Mesenchymal stem cell (in vitro differentiated cells and primary cell): ENCODE data around the gene NTPCR.

Experiments
- DNase-seq: peaks from one replicate; pipeline ENCODE4 v3.0.0-alpha.2; 2013
- H2AFZ ChIP-seq: one replicate; pipeline ENCODE4 v1.6.1; 2013; ENCODE audit warnings: low read depth, mild to moderate bottlenecking, control low read depth, inconsistent platforms, low read length, moderate library complexity
- H2AK5ac ChIP-seq: 2 replicates; pipeline ENCODE4 v1.6.1; 2013; ENCODE audit warnings: low read length, moderate library complexity, mild to moderate bottlenecking, inconsistent platforms; ENCODE audit not compliant: severe bottlenecking
- H2BK120ac ChIP-seq: one replicate; pipeline ENCODE4 v1.6.1; 2013; ENCODE audit warnings: low read depth, mild to moderate bottlenecking, inconsistent platforms, low read length, moderate library complexity
- H2BK12ac ChIP-seq, 2 experiments: one replicate each; pipeline ENCODE4 v1.6.1; 2013; ENCODE audit warnings: inconsistent platforms in 2 of 2, low read length in 2 of 2, mild to moderate bottlenecking in 2 of 2, moderate library complexity in 2 of 2, control low read depth in 1 of 2
- H2BK15ac ChIP-seq: one replicate; pipeline ENCODE4 v1.6.1; 2013; ENCODE audit warnings: mild to moderate bottlenecking, low read depth, inconsistent platforms; ENCODE audit not compliant: poor library complexity, severe bottlenecking
- H2BK5ac ChIP-seq: 2 replicates; pipeline ENCODE4 v1.6.1; 2013; ENCODE audit warnings: low read depth, mild to moderate bottlenecking, low read length, control low read depth, inconsistent platforms; ENCODE audit not compliant: poor library complexity, severe bottlenecking
- H3K14ac ChIP-seq, 2 experiments: one replicate each; pipeline ENCODE4 v1.6.1; 2013; ENCODE audit warnings: inconsistent platforms in 2 of 2, low read length in 2 of 2, control low read depth in 1 of 2, mild to moderate bottlenecking in 1 of 2, moderate library complexity in 1 of 2
- H3K18ac ChIP-seq, 2 experiments: one replicate each; pipeline ENCODE4 v1.6.1; 2013; ENCODE audit warnings: inconsistent platforms in 2 of 2, low read length in 2 of 2, control low read depth in 1 of 2, low read depth in 1 of 2, mild to moderate bottlenecking in 1 of 2
- H3K23ac ChIP-seq, 2 experiments: one replicate each; pipeline ENCODE4 v1.6.1; 2013; ENCODE audit warnings: inconsistent platforms in 2 of 2, low read length in 2 of 2, mild to moderate bottlenecking in 2 of 2, moderate library complexity in 2 of 2, control low read depth in 1 of 2
- H3K27ac ChIP-seq: 2 replicates; pipeline ENCODE4 v1.5.1; 2013; ENCODE audit warnings: mild to moderate bottlenecking, moderate library complexity, low read length, control low read depth, inconsistent platforms; ENCODE audit not compliant: poor library complexity, severe bottlenecking
- H3K27me3 ChIP-seq, 2 experiments: 2 replicates each; pipeline versions ENCODE4 v1.6.1 to v1.7.0; 2013; ENCODE audit warnings: low read length in 2 of 2, mild to moderate bottlenecking in 2 of 2, moderate library complexity in 2 of 2, control low read depth in 1 of 2, inconsistent platforms in 1 of 2; ENCODE audit not compliant: control insufficient read depth in 1 of 2, insufficient read depth in 1 of 2
- H3K36me3 ChIP-seq, 2 experiments: 2 replicates each; pipeline versions ENCODE4 v1.6.1 to v1.7.0; 2013; ENCODE audit warnings: low read length in 2 of 2, control low read depth in 1 of 2, inconsistent platforms in 1 of 2, low read depth in 1 of 2, mild to moderate bottlenecking in 1 of 2; ENCODE audit not compliant: insufficient read depth in 2 of 2, control insufficient read depth in 1 of 2
- H3K4ac ChIP-seq, 2 experiments: one replicate each; pipeline ENCODE4 v1.6.1; 2013; ENCODE audit warnings: inconsistent platforms in 2 of 2, low read length in 2 of 2, mild to moderate bottlenecking in 2 of 2, moderate library complexity in 2 of 2, control low read depth in 1 of 2, low read depth in 1 of 2
- H3K4me1 ChIP-seq: 2 replicates; pipeline ENCODE4 v1.6.1; 2013; ENCODE audit warnings: low read depth, low read length, control low read depth; ENCODE audit not compliant: control insufficient read depth, insufficient read depth
- H3K4me2 ChIP-seq: 2 replicates; pipeline ENCODE4 v1.6.1; 2013; ENCODE audit warnings: low read length, mild to moderate bottlenecking, inconsistent platforms; ENCODE audit not compliant: poor library complexity, severe bottlenecking
- H3K4me3 ChIP-seq, 2 experiments: 2 replicates each; pipeline versions ENCODE4 v1.5.1 to v1.7.0; 2013; ENCODE audit warnings: low read length in 2 of 2, mild to moderate bottlenecking in 2 of 2, control low read depth in 1 of 2, low read depth in 1 of 2; ENCODE audit not compliant: insufficient read depth in 1 of 2
- H3K79me1 ChIP-seq: replicated peaks from 2 replicates; pipeline ENCODE4 v1.6.1; 2013; ENCODE audit warnings: mild to moderate bottlenecking, control low read depth, low read length, inconsistent platforms; ENCODE audit not compliant: poor library complexity, severe bottlenecking
- H3K9ac ChIP-seq: 2 replicates; pipeline ENCODE4 v1.7.0; 2013; ENCODE audit warnings: mild to moderate bottlenecking, low read length, moderate library complexity
- H3K9me3 ChIP-seq: 2 replicates; pipeline ENCODE4 v1.7.0; 2013; ENCODE audit warnings: mild to moderate bottlenecking, low read length; ENCODE audit not compliant: control insufficient read depth
- H4K8ac ChIP-seq: one replicate; pipeline ENCODE4 v1.6.1; 2013; ENCODE audit warnings: inconsistent platforms, mild to moderate bottlenecking, low read length, moderate library complexity
- H4K91ac ChIP-seq: one replicate; pipeline ENCODE4 v1.6.1; 2013; ENCODE audit warnings: mild to moderate bottlenecking, low read length, inconsistent platforms
- WGBS: methylation state at CpG from one replicate; pipeline ENCODE4 v1.1.7; 2013; ENCODE audit warnings: mixed read lengths; 5-methylcytosine and 5-hydroxymethylcytosine counted together

NTPCR gene

DNA sequence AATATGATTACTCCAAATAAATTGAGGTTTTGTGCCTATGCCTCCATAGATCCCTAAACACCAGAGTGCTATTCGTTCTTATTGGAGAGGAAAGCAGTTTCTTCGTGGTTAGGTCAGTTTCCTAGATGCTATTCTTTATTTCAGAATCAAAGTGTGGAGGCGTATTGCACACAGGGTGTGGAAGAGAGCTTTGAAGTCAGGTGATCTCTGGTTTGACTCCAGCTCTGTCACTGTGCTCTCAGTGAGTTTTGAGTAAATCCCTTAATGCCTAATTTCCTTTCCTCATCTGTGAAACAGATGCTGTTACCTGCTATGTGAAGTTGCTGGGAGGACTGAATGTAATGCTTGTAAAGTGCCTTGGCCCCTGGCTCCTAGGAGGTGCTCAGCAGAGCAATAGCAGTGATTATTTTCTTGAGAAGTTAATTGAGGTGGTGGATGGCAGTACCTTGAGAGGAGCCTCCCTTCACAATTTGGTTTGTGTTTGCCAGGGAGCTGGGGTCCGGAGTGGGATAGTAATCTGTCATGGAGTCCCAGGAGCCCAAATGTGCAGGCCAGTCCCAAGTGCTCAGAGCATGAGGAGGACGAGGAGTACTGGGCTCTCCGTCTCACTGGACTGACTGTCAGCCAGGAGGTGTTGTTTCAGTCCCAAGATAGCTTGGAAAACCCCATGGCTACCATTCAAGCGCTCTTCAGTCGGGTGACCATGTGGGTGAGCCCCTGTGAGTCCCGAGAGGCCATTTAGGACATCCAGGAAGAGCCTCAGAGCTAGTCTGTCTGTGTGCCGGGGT lies 14.9 kb downstream of the NTPCR start:
- Histone ChIP-seq H2AFZ (no peak overlapping the region), H3K14ac (no peak overlapping the region), H2BK120ac (no peak overlapping the region), H3K27ac (no peak overlapping the region), H4K91ac (no peak overlapping the region), H3K9ac (no peak overlapping the region), H2AK5ac (no peak overlapping the region), H4K8ac (no peak overlapping the region), H3K4me1 (peaks cover 5% of the 10 kb centered on the region), H3K27me3 (no peaks in the 10 kb centered on the region), H3K4ac (no peak overlapping the region), H3K9me3 (no peaks in the 10 kb centered on the region), H2BK15ac (no peak overlapping the region), H3K79me1 (peaks cover 37% of the 10 kb centered on the region), H3K18ac (no peak overlapping the region), H2BK5ac (no peak overlapping the region), H3K23ac (no peak overlapping the region), H3K36me3 (peaks cover 31 to 44% of the 10 kb centered on the region in 2 experiments), H2BK12ac (no peak overlapping the region), H3K4me3 (no peak overlapping the region), H3K4me2 (no peak overlapping the region)
- DNase-seq = no peak
- WGBS = 96% methylated on average over 10 of the region's 10 CpGs

- H2BK12ac ChIP-seq = no peak overlapping the region
- no peak overlapping the region for H3K9ac ChIP-seq
- H2AFZ ChIP-seq = no peak overlapping the region
- 97% methylated on average over 6 of the region's 6 CpGs for WGBS
- H3K14ac ChIP-seq = no peak overlapping the region
- H3K18ac ChIP-seq = no peak overlapping the region
- no peak overlapping the region for H2AK5ac ChIP-seq
- H2BK15ac ChIP-seq = no peak overlapping the region
- no peak overlapping the region for H3K4me3 ChIP-seq
- DNase-seq = no peak
- H3K36me3 ChIP-seq = peaks cover 36 to 46% of the 10 kb centered on the region in 2 experiments
- no peak overlapping the region for H2BK5ac ChIP-seq
- no peak overlapping the region for H4K91ac ChIP-seq
- no peak overlapping the region for H3K4me2 ChIP-seq
- peaks cover 40% of the 10 kb centered on the region for H3K79me1 ChIP-seq
- peaks cover 3% of the 10 kb centered on the region for H3K9me3 ChIP-seq
- no peaks in the 10 kb centered on the region for H3K27me3 ChIP-seq
- H2BK120ac ChIP-seq = no peak overlapping the region
- peaks cover 5% of the 10 kb centered on the region for H3K4me1 ChIP-seq
- no peak overlapping the region for H3K4ac ChIP-seq
- H4K8ac ChIP-seq = no peak overlapping the region
- no peak overlapping the region for H3K27ac ChIP-seq
- H3K23ac ChIP-seq = no peak overlapping the region
These were observed 15.5 kb downstream of the NTPCR start for GRCh38 chr1:232965912-232966217.

DNA sequence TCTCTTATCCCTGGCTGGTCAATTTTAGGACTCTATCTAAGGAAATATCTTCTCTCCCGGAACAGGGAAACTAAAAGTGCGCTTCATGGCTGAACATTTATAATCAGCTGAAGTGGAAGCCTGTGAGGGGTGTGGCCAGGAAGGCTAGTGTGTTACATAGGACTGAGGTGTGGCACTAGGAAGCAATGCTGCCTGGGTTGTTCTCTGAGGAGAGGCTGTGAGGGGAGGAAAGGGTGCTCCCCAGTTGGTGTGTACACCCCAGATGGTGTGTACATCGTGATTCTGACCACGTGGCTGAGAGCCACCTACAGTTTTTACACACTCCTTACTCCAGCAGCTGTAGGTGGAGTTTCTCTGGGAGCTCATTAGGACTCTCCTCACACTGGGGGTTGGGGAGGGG lies 16.3 kb downstream of the NTPCR start:
- WGBS = 94% methylated on average over 4 of the region's 4 CpGs
- H4K8ac ChIP-seq = peak overlapping the region; percentile 78
- H3K27ac ChIP-seq = no peak overlapping the region
- H2AK5ac ChIP-seq = peak overlapping the region; percentile 83
- H3K27me3 ChIP-seq = no peaks in the 10 kb centered on the region
- no peak overlapping the region for H3K18ac ChIP-seq
- peaks cover 5% of the 10 kb centered on the region for H3K4me1 ChIP-seq
- H2AFZ ChIP-seq = no peak overlapping the region
- H2BK15ac ChIP-seq = no peak overlapping the region
- DNase-seq = no peak
- H2BK12ac ChIP-seq = peak overlapping the region in 1 of 2 experiments; percentile 17
- H3K4me2 ChIP-seq = no peak overlapping the region
- no peak overlapping the region for H3K23ac ChIP-seq
- H3K4ac ChIP-seq = no peak overlapping the region
- H3K4me3 ChIP-seq = no peak overlapping the region
- peaks cover 42 to 49% of the 10 kb centered on the region in 2 experiments for H3K36me3 ChIP-seq
- peaks cover 6% of the 10 kb centered on the region for H3K9me3 ChIP-seq
- H2BK5ac ChIP-seq = no peak overlapping the region
- no peak overlapping the region for H2BK120ac ChIP-seq
- H4K91ac ChIP-seq = peak overlapping the region; percentile 91
- H3K9ac ChIP-seq = no peak overlapping the region
- H3K14ac ChIP-seq = no peak overlapping the region
- H3K79me1 ChIP-seq = peaks cover 44% of the 10 kb centered on the region

GRCh38 chr1:232968391-232968790 lies 18.0 kb downstream of the NTPCR start:
- Histone ChIP-seq H3K14ac (no peak overlapping the region), H3K36me3 (peaks cover 50 to 66% of the 10 kb centered on the region in 2 experiments), H2AFZ (no peak overlapping the region), H4K91ac (no peak overlapping the region), H3K23ac (no peak overlapping the region), H3K9ac (no peak overlapping the region), H3K79me1 (peaks cover 44% of the 10 kb centered on the region), H3K4me3 (no peak overlapping the region), H3K27ac (no peak overlapping the region), H2BK120ac (no peak overlapping the region), H3K4me2 (no peak overlapping the region), H2BK15ac (no peak overlapping the region), H4K8ac (no peak overlapping the region), H2AK5ac (no peak overlapping the region), H3K4ac (no peak overlapping the region), H3K18ac (no peak overlapping the region), H3K9me3 (peaks cover 21% of the 10 kb centered on the region), H2BK12ac (no peak overlapping the region), H2BK5ac (no peak overlapping the region), H3K4me1 (peaks cover 5% of the 10 kb centered on the region), H3K27me3 (no peaks in the 10 kb centered on the region)
- no peak for DNase-seq
- WGBS = 96% methylated on average over 5 of the region's 5 CpGs
